Spleen (tissue), 7 donors: ENCODE measurements around the gene NPLOC4.
"Not testable (repeated sequence)": the region's sequence is repeated elsewhere in the genome, so short reads cannot be mapped to it uniquely, and the experiment has no call there.

Source experiments
- CTCF ChIP-seq, 11 experiments: fragments of 200-600 bp in 7 of 11; fragments of 450-650 bp in 4 of 11; sonication (generic) in 4 of 11; IDR thresholded peaks in 8 of 11; conservative IDR thresholded peaks in 3 of 11; 1 replicate in 7 of 11; 2 replicates in 4 of 11; pipeline versions ENCODE4 v1.4.0 to v1.8.0; 2016 to 2021; ENCODE audit warnings: antibody characterized with exemption in 11 of 11, inconsistent platforms in 4 of 11, mild to moderate bottlenecking in 1 of 11
- POLR2A ChIP-seq, 3 donors: fragments of 450-650 bp; IDR thresholded peaks; one replicate each; pipeline ENCODE4 v1.5.1; 2017; ENCODE audit warnings: antibody characterized with exemption in 3 of 3, mild to moderate bottlenecking in 1 of 3
- donor health status: DM: no; HTN: no; CAD: no; lungs with moderate emphysema.
- donor health status: DM: no; HTN: no; CAD: no.
- donor health status: DM: no; HTN: no; CAD: no.

GRCh38 chr17:81531013-81531412 lies 105.9 kb downstream of the NPLOC4 start:
- TF ChIP-seq CTCF (IDR thresholded peaks at IDR 0.05 in 8 of 11, conservative IDR thresholded peaks at IDR 0.05 in 3 of 11); POLR2A (IDR thresholded peaks at IDR 0.05): not testable (repeated sequence)
